OCI-LY3 (cell line): ENCODE results near the gene EGR2.
A peak's percentile ranks its signal among the peaks of the same experiment; 100 is the strongest.

Source experiments
- H2AFZ ChIP-seq: fragments of 200-600, 300-600 bp; shearing (Covaris generic); 2 replicates; pipeline ENCODE4 v1.6.0; 2014; ENCODE audit warnings: antibody characterized with exemption, low read depth, low read length
- H3K27ac ChIP-seq: fragments of 200-600, 300-600 bp; sonication (generic); 2 replicates; pipeline ENCODE4 v1.5.1; 2014; ENCODE audit warnings: mild to moderate bottlenecking, low read length, moderate library complexity, mixed read lengths
- H3K27me3 ChIP-seq: fragments of 200-600, 300-600 bp; sonication (generic); 2 replicates; pipeline ENCODE4 v1.6.1; 2014; ENCODE audit warnings: low read depth, low read length, mixed read lengths
- H3K36me3 ChIP-seq: fragments of 200-600, 300-600 bp; sonication (generic); replicated peaks from 2 replicates; pipeline ENCODE3; 2014; ENCODE audit warnings: low read depth, low read length, mixed read lengths
- H3K4me1 ChIP-seq: fragments of 300-600, 200-600 bp; sonication (generic); 2 replicates; pipeline ENCODE4 v1.6.1; 2014; ENCODE audit warnings: low read length, mixed read lengths
- H3K4me2 ChIP-seq: fragments of 200-600, 300-600 bp; sonication (generic); 2 replicates; pipeline ENCODE4 v1.6.1; 2014; ENCODE audit warnings: low read length, mixed read lengths
- H3K4me3 ChIP-seq: fragments of 300-600, 200-600 bp; sonication (generic); 2 replicates; pipeline ENCODE4 v1.5.1; 2014; ENCODE audit warnings: antibody characterized with exemption, mild to moderate bottlenecking, low read length, moderate library complexity
- H3K79me2 ChIP-seq: fragments of 300-600, 200-600 bp; shearing (Covaris generic); 2 replicates; pipeline ENCODE4 v1.6.1; 2014; ENCODE audit warnings: mild to moderate bottlenecking, low read length, mixed read lengths
- H3K9ac ChIP-seq: fragments of 300-600, 200-600 bp; shearing (Covaris generic); 2 replicates; pipeline ENCODE4 v1.6.0; 2014; ENCODE audit warnings: mild to moderate bottlenecking, low read length, moderate library complexity
- H3K9me3 ChIP-seq: fragments of 200-600, 300-600 bp; shearing (Covaris generic); 2 replicates; pipeline ENCODE4 v1.6.1; 2014; ENCODE audit warnings: low read length, mixed read lengths; ENCODE audit not compliant: insufficient read depth
- H4K20me1 ChIP-seq: fragments of 200-600, 300-600 bp; sonication (generic); 2 replicates; pipeline ENCODE4 v1.6.1; 2016; ENCODE audit warnings: low read length, mixed read lengths; ENCODE audit not compliant: insufficient read depth
- CTCF ChIP-seq: fragments of 200-600, 300-600 bp; sonication (generic); IDR thresholded peaks from 2 replicates; pipeline ENCODE4 v1.5.1; 2014; ENCODE audit warnings: antibody characterized with exemption, low read length, low read depth
- EZH2phosphoT487 ChIP-seq: fragments of 200-600 bp; shearing (Covaris generic); IDR thresholded peaks from 2 replicates; pipeline ENCODE4 v1.6.1; 2018; ENCODE audit warnings: antibody characterized with exemption, mixed run types, low read depth

Gene EGR2

GRCh38 chr10:62819141-62819920 is 3.2 kb upstream of the EGR2 start:
- no peaks in the 10 kb centered on the region for H3K9me3 ChIP-seq
- no peak overlapping the region for H3K4me3 ChIP-seq
- no peak overlapping the region for H3K9ac ChIP-seq
- H3K27me3 ChIP-seq, result no peaks in the 10 kb centered on the region; the same call in 1 of the 2 replicates
- H2AFZ ChIP-seq, result no peak overlapping the region
- H3K36me3 ChIP-seq, result no peaks in the 10 kb centered on the region
- no peak overlapping the region for H3K27ac ChIP-seq
- no peaks in the 10 kb centered on the region for H3K79me2 ChIP-seq
- no peaks in the 10 kb centered on the region for H4K20me1 ChIP-seq
- no peak for TF ChIP-seq CTCF
- peaks cover 4% of the 10 kb centered on the region; the same call in 1 of the 2 replicates for H3K4me1 ChIP-seq
- H3K4me2 ChIP-seq, result no peak overlapping the region

- H3K27ac ChIP-seq, result no peak overlapping the region
- no peaks in the 10 kb centered on the region for H3K9me3 ChIP-seq
- no peak for TF ChIP-seq CTCF
- no peak for TF ChIP-seq EZH2phosphoT487
- no peaks in the 10 kb centered on the region; the same call in 1 of the 2 replicates for H3K27me3 ChIP-seq
- H2AFZ ChIP-seq, result no peak overlapping the region
- no peaks in the 10 kb centered on the region for H3K36me3 ChIP-seq
- H3K4me2 ChIP-seq, result peak overlapping the region; percentile 77
- peak overlapping the region; percentile 90 for H3K4me3 ChIP-seq
- H3K79me2 ChIP-seq, result no peaks in the 10 kb centered on the region
- no peak overlapping the region for H3K9ac ChIP-seq
- H4K20me1 ChIP-seq, result no peaks in the 10 kb centered on the region
- peaks cover 4% of the 10 kb centered on the region; the same call in 1 of the 2 replicates for H3K4me1 ChIP-seq
Measured at GRCh38 chr10:62818426-62819011, 2.4 kb upstream of the EGR2 start.

GRCh38 chr10:62817766-62818425 is 1.7 kb upstream of the EGR2 start:
- Histone ChIP-seq H3K27ac (peak overlapping the region; percentile 90), H3K79me2 (no peaks in the 10 kb centered on the region), H3K9me3 (no peaks in the 10 kb centered on the region), H3K9ac (peak overlapping the region; percentile 74), H3K4me1 (peaks cover 4% of the 10 kb centered on the region; the same call in 1 of the 2 replicates), H3K4me2 (peak overlapping the region; percentile 77), H3K27me3 (no peaks in the 10 kb centered on the region; the same call in 1 of the 2 replicates), H2AFZ (peak overlapping the region; percentile 81), H3K36me3 (no peaks in the 10 kb centered on the region), H4K20me1 (no peaks in the 10 kb centered on the region), H3K4me3 (peak overlapping the region; percentile 90)
- peak; percentile 51 for TF ChIP-seq CTCF
- TF ChIP-seq EZH2phosphoT487, result no peak
